A673 (cell line): Measurements from ENCODE around the gene ZSCAN20. TPM values are rescaled to one million over a fixed set of nuclear protein-coding genes. Genes with fewer than 3 reads are reported as not detected.

Experiments used
- BruUV-seq: library from RNA; stranded (reverse); fragments of 400-500 nt; replicated peaks from 2 replicates; lab custom pipeline; 2021; lab: Mats Ljungman, UMichigan
- CTCF ChIA-PET: fragments of 300-600 bp; sonication (Branson Sonifier 250); formaldehyde crosslinking; loops from one replicate; lab custom pipeline; 2022; ENCODE audit warnings: antibody characterized with exemption; lab: Charles Lee
- POLR2A ChIA-PET: fragments of 300-600 bp; sonication (Branson Sonifier 250); formaldehyde crosslinking; loops from one replicate; lab custom pipeline; 2022; ENCODE audit warnings: antibody characterized with exemption; ENCODE audit not compliant: low non-redundant PET; lab: Charles Lee
- DNase-seq: peaks from one replicate; pipeline ENCODE4 v3.0.0-alpha.2; 2015; ENCODE audit warnings: low spot score
- H3K27ac ChIP-seq: fragments of 200-600 bp; sonication (generic); 2 replicates; pipeline ENCODE4 v1.5.1; 2016; ENCODE audit warnings: mixed run types, low read depth, mild to moderate bottlenecking, mixed read lengths, antibody characterized with exemption, low read length; ENCODE audit not compliant: poor library complexity, severe bottlenecking
- H3K27me3 ChIP-seq: fragments of 200-600 bp; sonication (generic); replicated peaks from 2 replicates; pipeline ENCODE4 v1.6.1; 2017; ENCODE audit warnings: mixed run types, low read depth, mild to moderate bottlenecking, mixed read lengths, antibody characterized with exemption, low read length; ENCODE audit not compliant: insufficient read depth, poor library complexity
- H3K36me3 ChIP-seq: fragments of 200-600 bp; sonication (generic); 2 replicates; pipeline ENCODE4 v1.6.1; 2016; ENCODE audit warnings: mixed run types, mild to moderate bottlenecking, mixed read lengths, antibody characterized with exemption, low read length; ENCODE audit not compliant: insufficient read depth, poor library complexity, severe bottlenecking
- H3K4me1 ChIP-seq: fragments of 200-600 bp; sonication (generic); 2 replicates; pipeline ENCODE4 v1.6.1; 2017; ENCODE audit warnings: mixed run types, mild to moderate bottlenecking, mixed read lengths, antibody characterized with exemption, low read length; ENCODE audit not compliant: insufficient read depth, poor library complexity, severe bottlenecking
- H3K4me3 ChIP-seq: fragments of 200-600 bp; sonication (generic); 2 replicates; pipeline ENCODE4 v1.5.1; 2016; ENCODE audit warnings: low read depth, mixed run types, mild to moderate bottlenecking, mixed read lengths, low read length; ENCODE audit not compliant: poor library complexity, severe bottlenecking
- H3K9me3 ChIP-seq: fragments of 200-600 bp; sonication (generic); 2 replicates; pipeline ENCODE4 v1.6.1; 2016; ENCODE audit warnings: mixed run types, low read depth, mild to moderate bottlenecking, mixed read lengths, antibody characterized with exemption, low read length; ENCODE audit not compliant: poor library complexity, severe bottlenecking
- CTCF ChIP-seq: fragments of 300-800, 200-600 bp; sonication (generic); conservative IDR thresholded peaks from 2 replicates; pipeline ENCODE4 v1.5.1; 2017; ENCODE audit warnings: low read depth, mild to moderate bottlenecking, antibody characterized with exemption, low read length, moderate library complexity, mixed read lengths
- EZH2 ChIP-seq: fragments of 200-600 bp; sonication (generic); IDR thresholded peaks from 2 replicates; pipeline ENCODE4 v1.6.1; 2017; ENCODE audit warnings: borderline replicate concordance, low read depth, mild to moderate bottlenecking, mixed read lengths, antibody characterized with exemption, low read length; ENCODE audit not compliant: poor library complexity, severe bottlenecking
- intact Hi-C: fragments of 100-400 bp; cut with micrococcal nuclease; formaldehyde crosslinking; loops from one replicate; pipeline ENCODE4 v1.10.0; 2022; ENCODE audit not compliant: unreplicated experiment
- total RNA-seq: library from RNA; stranded (reverse); gene quantifications from 2 replicates; pipeline ENCODE4 v1.2.3, GENCODE V29; 2021

ZSCAN20 gene
- total RNA-seq, 1 experiment from 2014 or later, result 4.5 TPM

- intact Hi-C loops, result no loop called here
- TF ChIP-seq CTCF (no peak), EZH2 (no peak)
- BruUV-seq, result no TSS peak
These were observed 46.5 kb upstream of the ZSCAN20 start for GRCh38 chr1:33425900-33426299.

GRCh38 chr1:33426916-33427315 is 45.5 kb upstream of the ZSCAN20 start:
- Histone ChIP-seq H3K4me3 (no peak overlapping the region), H3K36me3 (no peaks in the 10 kb centered on the region), H3K27me3 (no peaks in the 10 kb centered on the region), H3K27ac (no peak overlapping the region), H3K9me3 (no peaks in the 10 kb centered on the region), H3K4me1 (peaks cover 67% of the 10 kb centered on the region)
- ChIA-PET CTCF (interaction anchor here (0.6 kb wide), 1 partner anchor 612 kb away, joined by 4 read pairs; no protein-coding TSS in a partner anchor), POLR2A (no interaction called here)
- intact Hi-C loops, result no loop called here
- no peak for TF ChIP-seq CTCF
- no peak for TF ChIP-seq EZH2
- no TSS peak for BruUV-seq
- no peak for DNase-seq

More at GRCh38 chr1:33425900-33426299, 46.5 kb upstream of the ZSCAN20 start:
- Histone ChIP-seq H3K4me3 (no peak overlapping the region), H3K27me3 (no peaks in the 10 kb centered on the region), H3K9me3 (no peaks in the 10 kb centered on the region), H3K36me3 (no peaks in the 10 kb centered on the region), H3K4me1 (peaks cover 71% of the 10 kb centered on the region), H3K27ac (no peak overlapping the region)
- DNase-seq, result no peak
- ChIA-PET POLR2A (no interaction called here), CTCF (no interaction called here)

GRCh38 chr1:33428661-33429060 is 43.8 kb upstream of the ZSCAN20 start:
- H3K27ac ChIP-seq, result no peak overlapping the region
- H3K9me3 ChIP-seq, result no peaks in the 10 kb centered on the region
- H3K4me3 ChIP-seq, result no peak overlapping the region
- no peaks in the 10 kb centered on the region for H3K36me3 ChIP-seq
- H3K27me3 ChIP-seq, result no peaks in the 10 kb centered on the region
- DNase-seq, result no peak
- BruUV-seq, result no TSS peak
- CTCF ChIA-PET, result no interaction called here
- peaks cover 65% of the 10 kb centered on the region for H3K4me1 ChIP-seq
- TF ChIP-seq CTCF (no peak), EZH2 (no peak)
- POLR2A ChIA-PET, result interaction anchor here (1.0 kb wide), 1 partner anchor 7 kb away, joined by 4 read pairs; no protein-coding TSS in a partner anchor
- intact Hi-C loops, result no loop called here
